ENCODE measurements around the gene FAM168A.

The FAM168A gene

DNA sequence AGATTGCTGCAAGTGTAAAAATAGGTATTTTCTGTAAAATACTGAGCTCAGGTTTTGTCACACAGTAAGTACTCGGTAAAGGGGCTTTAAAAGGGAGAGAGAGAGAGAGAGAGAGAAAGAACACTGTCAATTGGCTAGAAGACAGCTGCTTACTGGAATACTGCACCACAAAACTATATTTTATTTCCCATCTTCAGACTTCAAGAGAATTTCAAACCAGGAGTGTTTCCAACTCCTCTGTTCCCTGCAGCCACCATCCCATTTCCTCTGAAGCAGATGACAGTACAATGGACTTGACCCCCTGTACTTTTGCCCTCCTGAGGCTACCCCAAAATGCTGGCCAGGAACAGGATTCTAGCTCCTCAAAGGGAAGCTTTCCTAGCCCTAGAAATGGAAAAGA, 132.0 kb downstream of the FAM168A start:
- Histone ChIP-seq H3K27me3 (ENCODE audit: insufficient read depth, low read length) (no peaks in the 10 kb centered on the region), H3K4me3 (ENCODE audit: low read length) (no peak overlapping the region), H3K9me3 (ENCODE audit: insufficient read depth, low read depth, low read length) (no peaks in the 10 kb centered on the region), H3K27ac (ENCODE audit: low read depth, low read length) (no peak overlapping the region), H3K9ac (ENCODE audit: low read depth, low read length) (no peak overlapping the region), H3K36me3 (ENCODE audit: insufficient read depth, low read length) (no peaks in the 10 kb centered on the region), H3K4me1 (ENCODE audit: insufficient read depth, low read length) (no peaks in the 10 kb centered on the region)
- WGBS = 93% methylated on average over 1 of the region's 1 CpG

DNA sequence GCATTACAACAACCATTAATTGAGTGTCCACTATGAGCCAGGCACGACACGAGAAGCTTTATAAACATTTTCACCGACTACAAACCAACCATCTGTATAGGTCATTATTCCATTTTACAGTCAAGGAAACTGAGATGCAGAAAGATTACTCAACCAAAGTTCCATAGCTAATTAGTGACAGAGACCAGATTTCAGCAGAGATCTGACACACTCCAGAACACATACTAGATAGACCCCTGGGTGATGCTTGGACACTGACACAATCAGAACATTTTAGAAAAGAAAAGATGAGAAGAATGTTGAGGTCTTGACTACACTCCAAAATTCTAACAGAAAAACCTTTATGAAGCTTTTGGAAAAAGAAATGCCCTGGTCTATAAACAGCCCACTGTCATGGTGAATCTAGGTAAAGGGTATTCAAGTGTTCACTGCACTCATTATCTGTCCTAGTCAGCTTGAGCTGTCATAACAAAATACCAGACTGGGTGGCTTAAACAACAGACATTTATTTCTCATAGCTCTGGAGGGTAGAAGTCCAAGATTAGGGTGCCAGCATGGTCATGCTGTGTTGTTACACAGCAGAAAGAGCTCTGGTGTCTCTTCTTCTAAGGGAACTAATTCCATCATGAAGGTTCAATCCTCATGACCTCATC, 132.8 kb downstream of the FAM168A start:
- Histone ChIP-seq H3K9ac (ENCODE audit: low read depth, low read length) (no peak overlapping the region), H3K36me3 (ENCODE audit: insufficient read depth, low read length) (no peaks in the 10 kb centered on the region), H3K4me3 (ENCODE audit: low read length) (no peak overlapping the region), H3K4me1 (ENCODE audit: insufficient read depth, low read length) (no peaks in the 10 kb centered on the region), H3K27me3 (ENCODE audit: insufficient read depth, low read length) (no peaks in the 10 kb centered on the region), H3K27ac (ENCODE audit: low read depth, low read length) (no peak overlapping the region), H3K9me3 (ENCODE audit: insufficient read depth, low read depth, low read length) (no peaks in the 10 kb centered on the region)
- 96% methylated on average over 3 of the region's 3 CpGs for WGBS

DNA sequence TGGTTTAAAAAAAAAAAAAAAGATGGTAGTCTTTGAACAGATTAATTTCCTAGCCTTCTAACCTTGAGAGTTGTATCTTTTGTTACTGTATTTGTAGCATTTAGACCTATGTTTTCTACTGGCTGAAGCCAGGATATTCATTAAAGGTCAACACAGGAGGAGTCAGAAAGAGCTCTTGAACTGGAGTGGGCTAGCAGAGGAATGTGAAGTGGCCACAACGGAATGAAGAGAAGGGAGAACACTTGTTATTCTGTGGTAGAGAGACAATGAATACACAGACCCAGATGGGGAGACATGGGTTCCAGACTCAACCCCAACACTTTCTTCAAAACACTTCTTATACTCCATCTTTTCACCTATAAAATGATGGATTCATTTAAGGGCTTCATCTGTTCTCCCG, 133.6 kb downstream of the FAM168A start:
- H3K27ac ChIP-seq (ENCODE audit: low read depth, low read length) = no peak overlapping the region

DNA sequence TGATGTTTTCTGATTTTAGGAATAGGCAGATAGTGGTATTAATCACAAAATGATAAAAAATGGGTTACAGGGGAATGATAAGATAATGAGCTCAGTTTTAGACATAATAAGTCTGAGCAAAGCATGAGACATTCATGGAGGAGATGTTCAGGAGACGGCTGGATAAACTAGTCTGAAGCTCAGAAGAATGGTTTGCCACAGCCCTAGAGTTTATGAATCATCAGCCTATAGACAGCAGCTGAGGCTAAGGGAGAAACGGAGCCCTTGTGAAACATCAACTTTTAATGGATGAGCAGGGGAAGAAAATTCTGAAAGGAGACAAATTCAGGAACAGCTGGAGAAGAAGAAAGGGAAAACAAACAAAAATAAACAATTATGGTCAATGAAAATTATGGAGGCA, 134.6 kb downstream of the FAM168A start:
- Histone ChIP-seq H3K9ac (ENCODE audit: low read depth, low read length) (no peak overlapping the region), H3K27me3 (ENCODE audit: insufficient read depth, low read length) (no peaks in the 10 kb centered on the region), H3K9me3 (ENCODE audit: insufficient read depth, low read depth, low read length) (no peaks in the 10 kb centered on the region), H3K4me3 (ENCODE audit: low read length) (no peak overlapping the region), H3K27ac (ENCODE audit: low read depth, low read length) (no peak overlapping the region), H3K4me1 (ENCODE audit: insufficient read depth, low read length) (no peaks in the 10 kb centered on the region), H3K36me3 (ENCODE audit: insufficient read depth, low read length) (no peaks in the 10 kb centered on the region)
- 88% methylated on average over 2 of the region's 2 CpGs for WGBS

More for the DNA sequence above, 133.6 kb downstream of the FAM168A start:
- Histone ChIP-seq H3K36me3 (ENCODE audit: insufficient read depth, low read length) (no peaks in the 10 kb centered on the region), H3K4me3 (ENCODE audit: low read length) (no peak overlapping the region), H3K27me3 (ENCODE audit: insufficient read depth, low read length) (no peaks in the 10 kb centered on the region), H3K9me3 (ENCODE audit: insufficient read depth, low read depth, low read length) (no peaks in the 10 kb centered on the region), H3K9ac (ENCODE audit: low read depth, low read length) (no peak overlapping the region), H3K4me1 (ENCODE audit: insufficient read depth, low read length) (no peaks in the 10 kb centered on the region)
- 82% methylated on average over 2 of the region's 2 CpGs for WGBS

DNA sequence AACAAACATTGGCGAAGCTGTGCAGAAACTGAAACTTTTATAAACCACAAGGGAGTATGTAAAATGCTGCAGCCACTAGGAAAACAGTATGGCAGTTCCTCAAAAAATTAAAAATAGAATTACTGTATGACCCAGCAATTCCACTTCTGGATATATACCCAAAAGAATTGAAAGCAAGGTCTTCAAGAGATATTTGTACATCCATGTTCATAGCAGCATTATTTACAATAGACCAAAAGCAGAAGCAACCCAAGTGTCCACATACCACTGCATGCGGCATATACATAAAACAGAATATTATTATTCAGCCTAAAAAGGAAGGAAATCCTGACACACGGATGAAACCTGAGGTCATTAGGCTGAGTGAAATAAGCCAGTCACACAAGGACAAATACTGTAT, 135.9 kb downstream of the FAM168A start:
- Histone ChIP-seq H3K4me1 (ENCODE audit: insufficient read depth, low read length) (no peaks in the 10 kb centered on the region), H3K36me3 (ENCODE audit: insufficient read depth, low read length) (no peaks in the 10 kb centered on the region), H3K4me3 (ENCODE audit: low read length) (no peak overlapping the region), H3K27ac (ENCODE audit: low read depth, low read length) (no peak overlapping the region), H3K9ac (ENCODE audit: low read depth, low read length) (no peak overlapping the region), H3K27me3 (ENCODE audit: insufficient read depth, low read length) (no peaks in the 10 kb centered on the region), H3K9me3 (ENCODE audit: insufficient read depth, low read depth, low read length) (no peaks in the 10 kb centered on the region)
- WGBS = 97% methylated on average over 3 of the region's 3 CpGs

DNA sequence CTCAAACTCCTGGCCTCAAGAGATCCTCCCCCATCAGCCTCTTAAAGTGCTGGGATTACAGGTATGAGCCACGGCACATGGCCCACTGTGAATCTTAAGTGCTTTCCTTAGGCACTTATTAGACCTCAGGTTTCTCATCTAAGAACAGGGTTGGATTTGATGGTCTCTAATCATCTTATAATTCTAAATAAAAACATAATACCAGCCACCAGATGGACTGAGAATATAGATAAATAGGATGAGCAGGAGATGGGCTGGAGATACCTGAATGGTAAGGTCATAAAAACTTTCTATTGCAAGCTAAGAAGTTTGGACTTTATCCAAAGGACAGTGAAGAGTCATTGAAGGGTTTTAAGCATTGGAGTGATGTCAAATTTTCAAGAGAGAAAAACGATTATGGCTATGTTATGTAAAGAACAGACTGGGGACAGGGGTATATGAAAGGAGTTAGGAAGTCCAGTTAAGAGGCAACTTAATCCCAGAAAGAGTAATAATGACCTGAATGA, 136.5 kb downstream of the FAM168A start:
- H3K36me3 ChIP-seq (ENCODE audit: insufficient read depth, low read length) = no peaks in the 10 kb centered on the region
- H3K27ac ChIP-seq (ENCODE audit: low read depth, low read length) = no peak overlapping the region
- no peaks in the 10 kb centered on the region for H3K27me3 ChIP-seq (ENCODE audit: insufficient read depth, low read length)
- H3K9me3 ChIP-seq (ENCODE audit: insufficient read depth, low read depth, low read length) = no peaks in the 10 kb centered on the region
- H3K4me3 ChIP-seq (ENCODE audit: low read length) = no peak overlapping the region
- H3K9ac ChIP-seq (ENCODE audit: low read depth, low read length) = no peak overlapping the region
- H3K4me1 ChIP-seq (ENCODE audit: insufficient read depth, low read length) = no peaks in the 10 kb centered on the region
- WGBS = 89% methylated on average over 2 of the region's 2 CpGs

DNA sequence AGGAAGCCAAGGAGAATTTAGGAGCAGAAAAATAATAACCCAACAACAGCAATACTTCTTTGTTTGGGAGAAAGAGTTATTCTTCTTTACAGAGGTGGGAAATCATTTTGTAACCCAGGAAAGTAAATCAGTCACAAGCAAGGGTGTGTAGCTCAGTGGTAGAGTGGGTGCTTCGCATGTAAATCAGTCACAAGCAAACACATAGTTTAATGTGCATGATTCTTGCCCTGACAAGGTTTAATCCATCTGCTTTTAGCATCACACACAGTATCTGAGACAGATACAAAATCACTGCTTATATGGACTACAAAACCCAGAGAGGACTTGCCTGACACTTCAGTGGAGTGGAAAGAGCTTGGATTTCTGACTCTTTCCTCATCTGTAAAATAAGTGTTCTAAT, 139.7 kb downstream of the FAM168A start:
- WGBS = 90% methylated on average over 1 of the region's 1 CpG
- H3K36me3 ChIP-seq (ENCODE audit: insufficient read depth, low read length) = no peaks in the 10 kb centered on the region
- no peak overlapping the region for H3K27ac ChIP-seq (ENCODE audit: low read depth, low read length)
- no peaks in the 10 kb centered on the region for H3K9me3 ChIP-seq (ENCODE audit: insufficient read depth, low read depth, low read length)
- H3K4me3 ChIP-seq (ENCODE audit: low read length) = no peak overlapping the region
- H3K27me3 ChIP-seq (ENCODE audit: insufficient read depth, low read length) = no peaks in the 10 kb centered on the region
- H3K4me1 ChIP-seq (ENCODE audit: insufficient read depth, low read length) = no peaks in the 10 kb centered on the region
- H3K9ac ChIP-seq (ENCODE audit: low read depth, low read length) = no peak overlapping the region

DNA sequence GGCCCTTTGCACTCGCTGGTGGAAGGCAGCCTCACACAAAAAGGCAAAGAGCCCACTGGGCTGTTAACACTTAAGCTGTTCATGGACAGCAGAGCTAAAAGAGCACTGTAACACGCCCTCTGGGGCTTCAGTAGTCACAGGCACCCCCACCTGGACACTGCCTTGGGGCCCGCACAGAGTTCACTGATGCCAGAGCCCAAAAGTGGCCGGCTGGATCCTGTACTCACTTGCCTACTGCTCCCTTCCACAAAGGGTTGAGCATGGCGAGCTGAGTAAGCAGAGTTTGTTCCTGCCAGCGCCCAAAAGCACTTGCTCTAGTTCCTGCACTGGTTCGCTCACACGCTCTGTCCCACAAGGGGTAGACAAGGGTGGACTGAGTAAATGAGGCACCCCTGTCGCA, 142.9 kb downstream of the FAM168A start:
- WGBS = 90% methylated on average over 9 of the region's 9 CpGs
- Histone ChIP-seq H3K27me3 (ENCODE audit: insufficient read depth, low read length) (no peaks in the 10 kb centered on the region), H3K9me3 (ENCODE audit: insufficient read depth, low read depth, low read length) (no peaks in the 10 kb centered on the region), H3K9ac (ENCODE audit: low read depth, low read length) (no peak overlapping the region), H3K27ac (ENCODE audit: low read depth, low read length) (no peak overlapping the region), H3K4me1 (ENCODE audit: insufficient read depth, low read length) (peaks cover 6% of the 10 kb centered on the region; the same call in 1 of the 2 replicates), H3K4me3 (ENCODE audit: low read length) (no peak overlapping the region), H3K36me3 (ENCODE audit: insufficient read depth, low read length) (no peaks in the 10 kb centered on the region)

DNA sequence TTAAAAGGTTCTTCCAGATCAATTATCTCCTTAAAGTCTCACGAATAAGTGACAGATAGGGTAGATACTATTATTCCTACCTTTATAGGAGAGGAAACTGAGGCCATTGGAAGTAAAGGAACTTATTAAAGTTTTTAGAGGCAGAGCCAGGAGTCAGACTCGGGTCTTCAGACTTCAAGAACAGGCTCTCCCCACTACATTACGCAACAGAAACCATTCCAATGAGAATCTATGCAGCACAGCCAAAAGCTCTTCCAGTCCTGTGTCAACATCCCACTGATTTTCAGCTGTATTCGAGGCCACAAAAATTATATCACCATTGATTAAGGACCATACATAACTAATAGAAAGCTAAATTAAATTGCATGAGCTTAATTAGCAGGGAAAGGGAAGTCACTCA, 144.3 kb downstream of the FAM168A start:
- WGBS = 89% methylated on average over 3 of the region's 4 CpGs
- no peaks in the 10 kb centered on the region for H3K9me3 ChIP-seq (ENCODE audit: insufficient read depth, low read depth, low read length)
- no peak overlapping the region for H3K27ac ChIP-seq (ENCODE audit: low read depth, low read length)
- no peaks in the 10 kb centered on the region for H3K36me3 ChIP-seq (ENCODE audit: insufficient read depth, low read length)
- H3K4me1 ChIP-seq (ENCODE audit: insufficient read depth, low read length) = peaks cover 6% of the 10 kb centered on the region; the same call in 1 of the 2 replicates
- H3K9ac ChIP-seq (ENCODE audit: low read depth, low read length) = no peak overlapping the region
- no peaks in the 10 kb centered on the region for H3K27me3 ChIP-seq (ENCODE audit: insufficient read depth, low read length)
- H3K4me3 ChIP-seq (ENCODE audit: low read length) = no peak overlapping the region

DNA sequence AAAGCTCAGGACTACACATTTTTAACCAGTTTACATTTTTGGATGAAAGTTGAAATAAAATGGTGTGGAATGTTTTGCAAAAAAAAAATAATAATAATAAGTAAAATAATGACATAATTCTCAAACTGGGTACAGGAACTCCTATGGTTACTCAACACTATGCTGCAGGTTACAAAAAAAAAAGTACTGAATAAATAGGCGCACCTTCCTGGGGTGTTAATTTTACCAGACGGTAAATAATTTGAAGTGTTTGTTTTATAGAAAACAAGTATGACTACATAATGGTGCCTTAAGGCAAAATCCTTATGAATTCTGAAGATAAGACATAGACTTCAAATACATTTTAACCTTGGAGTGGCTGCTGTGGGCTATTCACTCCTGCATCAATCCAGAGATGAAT, 145.2 kb downstream of the FAM168A start:
- Histone ChIP-seq H3K27me3 (ENCODE audit: insufficient read depth, low read length) (no peaks in the 10 kb centered on the region), H3K36me3 (ENCODE audit: insufficient read depth, low read length) (no peaks in the 10 kb centered on the region), H3K4me3 (ENCODE audit: low read length) (no peak overlapping the region), H3K4me1 (ENCODE audit: insufficient read depth, low read length) (peaks cover 6% of the 10 kb centered on the region; the same call in 1 of the 2 replicates), H3K9me3 (ENCODE audit: insufficient read depth, low read depth, low read length) (no peaks in the 10 kb centered on the region), H3K9ac (ENCODE audit: low read depth, low read length) (no peak overlapping the region), H3K27ac (ENCODE audit: low read depth, low read length) (no peak overlapping the region)
- 80% methylated on average over 1 of the region's 2 CpGs for WGBS

DNA sequence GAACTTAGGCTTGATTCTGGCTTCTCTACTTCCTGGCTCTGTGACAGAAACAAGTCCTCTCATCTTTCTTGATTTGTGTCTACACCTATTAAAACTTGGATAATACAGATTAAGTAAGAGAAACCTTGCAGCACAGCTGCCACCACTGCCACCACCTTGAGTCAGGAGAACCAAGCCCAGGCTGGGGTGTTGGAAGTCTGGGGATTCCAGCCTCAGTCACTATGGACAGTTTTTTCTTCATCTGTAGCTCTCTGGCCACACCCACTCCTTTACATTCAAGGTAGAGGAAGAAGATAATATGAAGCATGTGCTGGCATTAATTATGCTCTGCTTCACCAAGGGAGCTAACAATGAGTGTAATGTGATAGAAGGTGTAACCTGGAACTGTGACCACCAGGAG, 146.0 kb downstream of the FAM168A start:
- H3K9ac ChIP-seq (ENCODE audit: low read depth, low read length) = no peak overlapping the region
- H3K4me3 ChIP-seq (ENCODE audit: low read length) = no peak overlapping the region
- no peaks in the 10 kb centered on the region for H3K27me3 ChIP-seq (ENCODE audit: insufficient read depth, low read length)
- H3K27ac ChIP-seq (ENCODE audit: low read depth, low read length) = no peak overlapping the region
- H3K9me3 ChIP-seq (ENCODE audit: insufficient read depth, low read depth, low read length) = no peaks in the 10 kb centered on the region
- H3K36me3 ChIP-seq (ENCODE audit: insufficient read depth, low read length) = no peaks in the 10 kb centered on the region
- H3K4me1 ChIP-seq (ENCODE audit: insufficient read depth, low read length) = peaks cover 6% of the 10 kb centered on the region; the same call in 1 of the 2 replicates

DNA sequence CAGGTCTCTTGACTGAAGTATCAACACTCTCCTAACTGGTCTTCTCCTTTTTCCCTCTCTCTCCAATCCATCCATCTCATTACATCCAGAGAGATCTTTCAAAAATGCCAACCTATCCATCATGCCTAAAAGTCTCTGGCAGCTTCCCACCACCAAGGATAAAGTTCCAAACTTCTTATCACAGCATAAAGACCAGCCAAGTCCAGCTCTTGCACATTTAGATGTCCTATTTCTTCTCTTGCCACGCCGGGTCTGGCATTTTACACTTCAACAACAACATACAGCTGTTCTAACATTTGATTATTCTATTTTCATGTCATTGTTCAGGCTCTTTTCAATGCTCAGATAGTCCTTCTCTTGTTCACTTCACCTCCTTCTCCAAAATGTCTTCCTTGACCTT, 151.1 kb downstream of the FAM168A start:
- H3K27me3 ChIP-seq (ENCODE audit: insufficient read depth, low read length) = no peaks in the 10 kb centered on the region
- no peak overlapping the region for H3K9ac ChIP-seq (ENCODE audit: low read depth, low read length)
- 95% methylated on average over 2 of the region's 2 CpGs for WGBS
- no peaks in the 10 kb centered on the region for H3K9me3 ChIP-seq (ENCODE audit: insufficient read depth, low read depth, low read length)
- peaks cover 6% of the 10 kb centered on the region; the same call in 1 of the 2 replicates for H3K4me1 ChIP-seq (ENCODE audit: insufficient read depth, low read length)
- no peak overlapping the region for H3K27ac ChIP-seq (ENCODE audit: low read depth, low read length)
- H3K36me3 ChIP-seq (ENCODE audit: insufficient read depth, low read length) = no peaks in the 10 kb centered on the region
- no peak overlapping the region for H3K4me3 ChIP-seq (ENCODE audit: low read length)
